Measurements from ENCODE around the gene DLGAP1.

The DLGAP1 gene

GRCh38 chr18:3666526-3667254 lies 788.4 kb downstream of the DLGAP1 start:
- ATAC-seq (ENCODE audit: low read depth): no peak

GRCh38 chr18:3665780-3666525 lies 789.2 kb downstream of the DLGAP1 start:
- Histone ChIP-seq H3K4me1 (ENCODE audit: insufficient read depth, poor library complexity, severe bottlenecking) (peaks cover 10% of the 10 kb centered on the region), H3K9me3 (ENCODE audit: severe bottlenecking) (no peaks in the 10 kb centered on the region), H3K4me3 (ENCODE audit: severe bottlenecking) (peak overlapping the region; percentile 6), H3K27ac (ENCODE audit: poor library complexity, severe bottlenecking) (peak overlapping the region; percentile 78), H3K36me3 (ENCODE audit: low read depth) (no peaks in the 10 kb centered on the region), H3K27me3 (ENCODE audit: insufficient read depth, poor library complexity, severe bottlenecking) (no peaks in the 10 kb centered on the region)
- peak; percentile 93 for TF ChIP-seq CTCF (IDR thresholded peaks at IDR 0.05; ENCODE audit: poor library complexity, severe bottlenecking)
- DNase-seq (ENCODE audit: low spot score) (peak; percentile 66), ATAC-seq (ENCODE audit: low read depth) (peak; percentile 90)

More at GRCh38 chr18:3666526-3667254, 788.4 kb downstream of the DLGAP1 start:
- H3K4me1 ChIP-seq (ENCODE audit: insufficient read depth, poor library complexity, severe bottlenecking): peaks cover 10% of the 10 kb centered on the region
- no peak for DNase-seq (ENCODE audit: low spot score)
- peak overlapping the region; percentile 78 for H3K27ac ChIP-seq (ENCODE audit: poor library complexity, severe bottlenecking)
- H3K4me3 ChIP-seq (ENCODE audit: severe bottlenecking): no peak overlapping the region
- H3K36me3 ChIP-seq (ENCODE audit: low read depth): no peaks in the 10 kb centered on the region
- H3K9me3 ChIP-seq (ENCODE audit: severe bottlenecking): no peaks in the 10 kb centered on the region
- H3K27me3 ChIP-seq (ENCODE audit: insufficient read depth, poor library complexity, severe bottlenecking): no peaks in the 10 kb centered on the region
- peak; percentile 70 for TF ChIP-seq CTCF (IDR thresholded peaks at IDR 0.05; ENCODE audit: poor library complexity, severe bottlenecking)

GRCh38 chr18:3665204-3665603 lies 789.9 kb downstream of the DLGAP1 start:
- H3K27ac ChIP-seq (ENCODE audit: poor library complexity, severe bottlenecking): peak overlapping the region; percentile 78
- no peaks in the 10 kb centered on the region for H3K36me3 ChIP-seq (ENCODE audit: low read depth)
- H3K9me3 ChIP-seq (ENCODE audit: severe bottlenecking): no peaks in the 10 kb centered on the region
- ATAC-seq (ENCODE audit: low read depth) (no peak), DNase-seq (ENCODE audit: low spot score) (no peak)
- H3K4me3 ChIP-seq (ENCODE audit: severe bottlenecking): no peak overlapping the region
- peaks cover 10% of the 10 kb centered on the region for H3K4me1 ChIP-seq (ENCODE audit: insufficient read depth, poor library complexity, severe bottlenecking)
- no peaks in the 10 kb centered on the region for H3K27me3 ChIP-seq (ENCODE audit: insufficient read depth, poor library complexity, severe bottlenecking)
- TF ChIP-seq CTCF (IDR thresholded peaks at IDR 0.05; ENCODE audit: poor library complexity, severe bottlenecking): no peak

- DNase-seq (ENCODE audit: low spot score) (no peak), ATAC-seq (ENCODE audit: low read depth) (no peak)
- H3K4me1 ChIP-seq (ENCODE audit: insufficient read depth, poor library complexity, severe bottlenecking): peaks cover 10% of the 10 kb centered on the region
- no peak for TF ChIP-seq CTCF (IDR thresholded peaks at IDR 0.05; ENCODE audit: poor library complexity, severe bottlenecking)
- H3K9me3 ChIP-seq (ENCODE audit: severe bottlenecking): no peaks in the 10 kb centered on the region
- H3K4me3 ChIP-seq (ENCODE audit: severe bottlenecking): no peak overlapping the region
- H3K36me3 ChIP-seq (ENCODE audit: low read depth): no peaks in the 10 kb centered on the region
- no peaks in the 10 kb centered on the region for H3K27me3 ChIP-seq (ENCODE audit: insufficient read depth, poor library complexity, severe bottlenecking)
- H3K27ac ChIP-seq (ENCODE audit: poor library complexity, severe bottlenecking): no peak overlapping the region
These were observed 790.4 kb downstream of the DLGAP1 start for GRCh38 chr18:3664563-3665178.

Measured in RWPE2 (cell line).